NCI-H82 treated with DMSO at 0.1 percent for 48 hours (cell line): ENCODE results near the gene ENOX2.

ENCODE experiments used
- DNase-seq: peaks from one replicate; lab custom pipeline; 2025; ENCODE audit not compliant: unreplicated experiment; lab: John Stamatoyannopoulos, UW

ENOX2 gene

GRCh38 chrX:130645955-130646583 lies 256.9 kb downstream of the ENOX2 start:
- no peak for DNase-seq

- no peak for DNase-seq
Observed at GRCh38 chrX:130637591-130637990, 265.4 kb downstream of the ENOX2 start.

- no peak for DNase-seq
Observed at GRCh38 chrX:130636277-130636676, 266.7 kb downstream of the ENOX2 start.

GRCh38 chrX:130631011-130631410 lies 272.0 kb downstream of the ENOX2 start:
- no peak for DNase-seq

GRCh38 chrX:130628516-130628915 lies 274.5 kb downstream of the ENOX2 start:
- no peak for DNase-seq

- DNase-seq, result no peak
Observed at GRCh38 chrX:130626521-130626920, 276.5 kb downstream of the ENOX2 start.

GRCh38 chrX:130625386-130625785 lies 277.6 kb downstream of the ENOX2 start:
- no peak for DNase-seq

GRCh38 chrX:130623518-130623917 lies 279.5 kb downstream of the ENOX2 start:
- no peak for DNase-seq

GRCh38 chrX:130615941-130616340 lies 287.1 kb downstream of the ENOX2 start:
- DNase-seq, result no peak

- DNase-seq, result no peak
Observed at GRCh38 chrX:130607431-130607830, 295.6 kb downstream of the ENOX2 start.

GRCh38 chrX:130606425-130606824 lies 296.6 kb downstream of the ENOX2 start:
- DNase-seq, result no peak

- no peak for DNase-seq
Observed at GRCh38 chrX:130604882-130605281, 298.1 kb downstream of the ENOX2 start.

- no peak for DNase-seq
Observed at GRCh38 chrX:130594453-130594916, 308.5 kb downstream of the ENOX2 start.

GRCh38 chrX:130593911-130594310 lies 309.1 kb downstream of the ENOX2 start:
- no peak for DNase-seq

- DNase-seq, result no peak
Observed at GRCh38 chrX:130592204-130592603, 310.8 kb downstream of the ENOX2 start.

- no peak for DNase-seq
Observed at GRCh38 chrX:130578906-130579305, 324.1 kb downstream of the ENOX2 start.

- no peak for DNase-seq
Observed at GRCh38 chrX:130577431-130577830, 325.6 kb downstream of the ENOX2 start.

- DNase-seq, result peak; percentile 13
Observed at GRCh38 chrX:130575831-130576389, 327.1 kb downstream of the ENOX2 start.
